Activated T-cell treated with anti-CD3 and anti-CD28 coated beads, Interleukin-2, amount 50 U/mL, for 1 hour (primary cell): ENCODE measurements around the gene IL1RAPL1.

Experiments used
- DNase-seq: peaks from one replicate; pipeline ENCODE4 v3.0.0-alpha.2; 2020

Gene IL1RAPL1

GRCh38 chrX:29453333-29453732, 866.1 kb downstream of the IL1RAPL1 start:
- no peak for DNase-seq

GRCh38 chrX:29455702-29456101, 868.5 kb downstream of the IL1RAPL1 start:
- no peak for DNase-seq

GRCh38 chrX:29461039-29461438, 873.8 kb downstream of the IL1RAPL1 start:
- no peak for DNase-seq

GRCh38 chrX:29466456-29466855, 879.2 kb downstream of the IL1RAPL1 start:
- no peak for DNase-seq

- DNase-seq, result no peak
These were observed 881.8 kb downstream of the IL1RAPL1 start for GRCh38 chrX:29468911-29469494.

GRCh38 chrX:29470030-29470429, 882.8 kb downstream of the IL1RAPL1 start:
- no peak for DNase-seq

GRCh38 chrX:29471829-29472228, 884.6 kb downstream of the IL1RAPL1 start:
- DNase-seq, result no peak

- DNase-seq, result no peak
These were observed 890.6 kb downstream of the IL1RAPL1 start for GRCh38 chrX:29477878-29478277.

GRCh38 chrX:29478336-29479069, 891.3 kb downstream of the IL1RAPL1 start:
- no peak for DNase-seq

GRCh38 chrX:29487214-29487613, 900.0 kb downstream of the IL1RAPL1 start:
- no peak for DNase-seq

GRCh38 chrX:29487714-29488113, 900.5 kb downstream of the IL1RAPL1 start:
- DNase-seq, result no peak

- DNase-seq, result no peak
These were observed 901.7 kb downstream of the IL1RAPL1 start for GRCh38 chrX:29488919-29489318.

- no peak for DNase-seq
These were observed 903.4 kb downstream of the IL1RAPL1 start for GRCh38 chrX:29490606-29491005.

GRCh38 chrX:29491659-29492058, 904.4 kb downstream of the IL1RAPL1 start:
- DNase-seq, result no peak

GRCh38 chrX:29496636-29497180, 909.5 kb downstream of the IL1RAPL1 start:
- no peak for DNase-seq

GRCh38 chrX:29506729-29507128, 919.5 kb downstream of the IL1RAPL1 start:
- DNase-seq, result no peak

GRCh38 chrX:29518100-29518499, 930.9 kb downstream of the IL1RAPL1 start:
- no peak for DNase-seq

GRCh38 chrX:29528281-29528680, 941.0 kb downstream of the IL1RAPL1 start:
- DNase-seq, result no peak

- DNase-seq, result no peak
These were observed 943.3 kb downstream of the IL1RAPL1 start for GRCh38 chrX:29530501-29530900.

- no peak for DNase-seq
These were observed 944.1 kb downstream of the IL1RAPL1 start for GRCh38 chrX:29531336-29531735.

- DNase-seq, result no peak
These were observed 948.2 kb downstream of the IL1RAPL1 start for GRCh38 chrX:29535212-29536162.

- DNase-seq, result no peak
These were observed 953.8 kb downstream of the IL1RAPL1 start for GRCh38 chrX:29541038-29541437.

- no peak for DNase-seq
These were observed 954.9 kb downstream of the IL1RAPL1 start for GRCh38 chrX:29542152-29542551.
